IMR-90 (cell line): ENCODE data around the gene RAC3. TPM values are rescaled to one million over a fixed set of nuclear protein-coding genes. Genes with fewer than 3 reads are reported as not detected.

Experiments
- ATAC-seq: fragments of 200-7000 bp; cut with Tn5 transposase; 2 replicates; pipeline ENCODE4 v1.9.1; 2020; ENCODE audit warnings: low read depth, mild to moderate bottlenecking, moderate library complexity
- BruUV-seq: library from RNA; stranded (reverse); fragments of 400-500 nt; replicated peaks from 2 replicates; lab custom pipeline; 2021; lab: Mats Ljungman, UMichigan
- CTCF ChIA-PET: fragments of 300-600 bp; formaldehyde crosslinking; extraction: SDS; loops from one replicate; lab custom pipeline; 2021; ENCODE audit warnings: antibody characterized with exemption; lab: Yijun Ruan, JAX
- POLR2A ChIA-PET: fragments of 300-600 bp; sonication (Branson Sonifier 250); formaldehyde crosslinking; loops from one replicate; lab custom pipeline; 2022; ENCODE audit warnings: antibody characterized with exemption; ENCODE audit not compliant: unreplicated experiment; lab: Charles Lee
- DNase-seq: peaks from one replicate; pipeline ENCODE4 v3.0.0; 2013
- H2AFZ ChIP-seq: replicated peaks from 2 replicates; pipeline ENCODE3; 2013; ENCODE audit warnings: low read length, mild to moderate bottlenecking; ENCODE audit not compliant: poor library complexity
- H2AK5ac ChIP-seq: 2 replicates; pipeline ENCODE4 v1.6.1; 2013; ENCODE audit warnings: low read depth, low read length, inconsistent platforms
- H2AK9ac ChIP-seq: replicated peaks from 2 replicates; pipeline ENCODE3; 2013; ENCODE audit warnings: mild to moderate bottlenecking, low read depth, low read length, moderate library complexity; ENCODE audit not compliant: poor library complexity
- H2BK120ac ChIP-seq: 2 replicates; pipeline ENCODE4 v1.6.1; 2013; ENCODE audit warnings: low read depth, low read length, inconsistent platforms
- H2BK15ac ChIP-seq: 3 replicates; pipeline ENCODE4 v1.6.1; 2013; ENCODE audit warnings: low read depth, low read length, inconsistent platforms
- H2BK20ac ChIP-seq: 2 replicates; pipeline ENCODE4 v1.6.1; 2013; ENCODE audit warnings: low read depth, mild to moderate bottlenecking, inconsistent platforms, low read length, moderate library complexity
- H2BK5ac ChIP-seq: 2 replicates; pipeline ENCODE4 v1.6.1; 2013; ENCODE audit warnings: mild to moderate bottlenecking, low read depth, low read length, inconsistent platforms; ENCODE audit not compliant: poor library complexity, severe bottlenecking
- H3K14ac ChIP-seq: replicated peaks from 2 replicates; pipeline ENCODE4 v1.6.1; 2013; ENCODE audit warnings: low read depth, low read length, inconsistent platforms
- H3K18ac ChIP-seq: 2 replicates; pipeline ENCODE4 v1.6.1; 2013; ENCODE audit warnings: low read depth, low read length, control low read depth
- H3K23ac ChIP-seq: 2 replicates; pipeline ENCODE4 v1.6.1; 2013; ENCODE audit warnings: low read depth, low read length, inconsistent platforms
- H3K27ac ChIP-seq: 2 replicates; pipeline ENCODE4 v1.5.1; 2013; ENCODE audit warnings: mild to moderate bottlenecking, control low read depth, low read length; ENCODE audit not compliant: insufficient read depth
- H3K27me3 ChIP-seq: 2 replicates; pipeline ENCODE4 v1.6.1; 2013; ENCODE audit warnings: low read length; ENCODE audit not compliant: control insufficient read depth, insufficient read depth
- H3K36me3 ChIP-seq: 2 replicates; pipeline ENCODE4 v1.6.1; 2013; ENCODE audit warnings: low read length, mixed read lengths; ENCODE audit not compliant: control insufficient read depth, insufficient read depth
- H3K4ac ChIP-seq: 2 replicates; pipeline ENCODE4 v1.6.1; 2013; ENCODE audit warnings: low read depth, low read length, inconsistent platforms
- H3K4me1 ChIP-seq: 2 replicates; pipeline ENCODE4 v1.6.1; 2013; ENCODE audit warnings: low read length, mixed read lengths; ENCODE audit not compliant: control insufficient read depth, insufficient read depth
- H3K4me2 ChIP-seq: 2 replicates; pipeline ENCODE4 v1.6.1; 2013; ENCODE audit warnings: low read depth, mild to moderate bottlenecking, control low read depth, low read length, moderate library complexity
- H3K4me3 ChIP-seq: 2 replicates; pipeline ENCODE4 v1.5.1; 2013; ENCODE audit warnings: low read depth, mild to moderate bottlenecking, control low read depth, low read length, moderate library complexity; ENCODE audit not compliant: insufficient read depth
- H3K56ac ChIP-seq: 2 replicates; pipeline ENCODE4 v1.6.1; 2013; ENCODE audit warnings: low read length, inconsistent platforms; ENCODE audit not compliant: insufficient read depth; ENCODE audit errors: extremely low read depth
- H3K79me1 ChIP-seq, 2 experiments: 2 replicates each; pipeline ENCODE4 v1.6.1; 2013; ENCODE audit warnings: low read length in 2 of 2, inconsistent platforms in 1 of 2, low read depth in 1 of 2
- H3K9ac ChIP-seq: 2 replicates; pipeline ENCODE4 v1.6.1; 2013; ENCODE audit warnings: low read depth, low read length, control low read depth
- H3K9me1 ChIP-seq: 2 replicates; pipeline ENCODE4 v1.6.1; 2013; ENCODE audit warnings: low read length, inconsistent platforms; ENCODE audit not compliant: insufficient read depth
- H3K9me3 ChIP-seq: 2 replicates; pipeline ENCODE4 v1.6.1; 2013; ENCODE audit warnings: low read length; ENCODE audit not compliant: control insufficient read depth, insufficient read depth
- H4K20me1 ChIP-seq: 2 replicates; pipeline ENCODE4 v1.6.1; 2013; ENCODE audit warnings: low read length, inconsistent platforms; ENCODE audit not compliant: insufficient read depth
- H4K5ac ChIP-seq: 2 replicates; pipeline ENCODE4 v1.6.1; 2013; ENCODE audit warnings: mild to moderate bottlenecking, low read depth, low read length, control low read depth
- H4K8ac ChIP-seq, 2 experiments: 2 replicates each; pipeline ENCODE4 v1.6.1; 2013; ENCODE audit warnings: low read depth in 2 of 2, low read length in 2 of 2, control low read depth in 1 of 2, inconsistent platforms in 1 of 2
- H4K91ac ChIP-seq: 2 replicates; pipeline ENCODE4 v1.6.1; 2013; ENCODE audit warnings: low read depth, low read length, inconsistent platforms; ENCODE audit not compliant: insufficient read depth
- BHLHE40 ChIP-seq: fragments of 150-350 bp; IDR thresholded peaks from 2 replicates; pipeline ENCODE4 v1.6.1; 2016; ENCODE audit warnings: mild to moderate bottlenecking, low read depth, low read length
- CEBPB ChIP-seq: IDR thresholded peaks from 2 replicates; pipeline ENCODE4 v1.6.1; 2012; ENCODE audit warnings: low read depth, low read length, improper control_type of control experiment
- CHD1 ChIP-seq: IDR thresholded peaks from 2 replicates; pipeline ENCODE4 v1.6.1; 2012; ENCODE audit warnings: low read depth, low read length, improper control_type of control experiment
- CTCF ChIP-seq: conservative IDR thresholded peaks from 2 replicates; pipeline ENCODE4 v1.5.1; 2012; ENCODE audit warnings: mild to moderate bottlenecking, low read depth, low read length, improper control_type of control experiment
- ELK1 ChIP-seq: fragments of 150-350 bp; IDR thresholded peaks from 2 replicates; pipeline ENCODE4 v1.6.1; 2016; ENCODE audit warnings: low read depth, mild to moderate bottlenecking, low read length, moderate library complexity, borderline replicate concordance
- FOS ChIP-seq: fragments of 150-350 bp; IDR thresholded peaks from 2 replicates; pipeline ENCODE4 v1.6.1; 2016; ENCODE audit warnings: low read depth, low read length
- MAFK ChIP-seq: IDR thresholded peaks from 2 replicates; pipeline ENCODE4 v1.6.1; 2012; ENCODE audit warnings: low read depth, low read length, improper control_type of control experiment
- MAZ ChIP-seq: IDR thresholded peaks from 2 replicates; pipeline ENCODE4 v1.6.1; 2012; ENCODE audit warnings: low read depth, mild to moderate bottlenecking, low read length, improper control_type of control experiment, moderate library complexity, borderline replicate concordance
- MXI1 ChIP-seq: IDR thresholded peaks from 2 replicates; pipeline ENCODE4 v1.6.1; 2012; ENCODE audit warnings: low read depth, mild to moderate bottlenecking, low read length, moderate library complexity, borderline replicate concordance
- NFE2L2 ChIP-seq: fragments of 150-350 bp; IDR thresholded peaks from 2 replicates; pipeline ENCODE4 v1.6.1; 2016; ENCODE audit warnings: low read depth, mild to moderate bottlenecking, low read length
- POLR2A ChIP-seq: IDR thresholded peaks from 2 replicates; pipeline ENCODE4 v1.6.1; 2012; ENCODE audit warnings: mild to moderate bottlenecking, low read depth, low read length
- RAD21 ChIP-seq: IDR thresholded peaks from 2 replicates; pipeline ENCODE4 v1.6.1; 2012; ENCODE audit warnings: low read length, improper control_type of control experiment
- RCOR1 ChIP-seq: IDR thresholded peaks from 2 replicates; pipeline ENCODE4 v1.6.1; 2012; ENCODE audit warnings: mild to moderate bottlenecking, low read length, improper control_type of control experiment; ENCODE audit not compliant: insufficient replicate concordance
- RFX5 ChIP-seq: IDR thresholded peaks from 2 replicates; pipeline ENCODE4 v1.8.0; 2012; ENCODE audit warnings: low read depth, mild to moderate bottlenecking, low read length, moderate library complexity
- SMC3 ChIP-seq: fragments of 150-350 bp; IDR thresholded peaks from 2 replicates; pipeline ENCODE4 v1.6.1; 2016; ENCODE audit warnings: low read depth, mild to moderate bottlenecking, antibody characterized with exemption, low read length, moderate library complexity
- USF2 ChIP-seq: fragments of 150-350 bp; IDR thresholded peaks from 2 replicates; pipeline ENCODE4 v1.6.1; 2017; ENCODE audit warnings: mild to moderate bottlenecking, antibody characterized with exemption, low read length, low read depth
- WGBS, 2 experiments: methylation state at CpG; one replicate each; pipeline versions ENCODE4 v1.1.5 to v1.1.7; 2013; ENCODE audit warnings: missing lambda C conversion rate in 2 of 2; ENCODE audit not compliant: insufficient read length in 1 of 2; ENCODE audit errors: extremely low coverage in 2 of 2; 5-methylcytosine and 5-hydroxymethylcytosine counted together
- dilution Hi-C: fragments of 300-500 bp; cut with HindIII; formaldehyde crosslinking; loops from one replicate; pipeline ENCODE4 v1.14.3; 2018; ENCODE audit warnings: low sequenced_read_pairs; ENCODE audit not compliant: unreplicated experiment
- in situ Hi-C: fragments of 300-500 bp; cut with MboI; formaldehyde crosslinking; loops from 3 replicates; pipeline ENCODE4 v1.14.3; 2019; ENCODE audit warnings: low sequenced_read_pairs, inconsistent platforms, mixed read lengths
- intact Hi-C: fragments of 100-400 bp; cut with micrococcal nuclease; formaldehyde crosslinking; loops from 2 replicates; pipeline ENCODE4 v1.10.0; 2022
- polyA plus RNA-seq, 3 experiments: library from polyadenylated mRNA; depleted of rRNA; stranded (reverse); fragments of >200 nt; gene quantifications; 2 replicates each; pipeline ENCODE4 v1.2.3, GENCODE V29; 2012; ENCODE audit warnings: low replicate concordance in 1 of 3
- total RNA-seq: library from RNA; depleted of rRNA; stranded (reverse); fragments of >200 nt; gene quantifications from 2 replicates; pipeline ENCODE4 v1.2.3, GENCODE V29; 2012

RAC3 gene
- total and polyA plus RNA-seq, 2 of the 4 experiments (the other 2 are of a cell fraction) = 5.7 to 23.4 TPM

GRCh38 chr17:82025401-82026107, 5.9 kb upstream of the RAC3 start:
- Histone ChIP-seq H3K4me2 (no peak overlapping the region), H3K36me3 (peaks cover 2% of the 10 kb centered on the region), H3K9me3 (no peaks in the 10 kb centered on the region), H2AK9ac (no peak overlapping the region), H3K27me3 (no peaks in the 10 kb centered on the region), H3K79me1 (peaks cover 12 to 32% of the 10 kb centered on the region in 2 experiments), H2BK20ac (no peak overlapping the region), H3K27ac (no peak overlapping the region), H3K4me3 (no peak overlapping the region), H2BK120ac (no peak overlapping the region), H4K20me1 (peaks cover 17% of the 10 kb centered on the region), H3K4ac (no peak overlapping the region), H3K4me1 (peaks cover 13% of the 10 kb centered on the region), H4K8ac (no peak overlapping the region), H2AK5ac (no peak overlapping the region), H3K18ac (no peak overlapping the region), H3K9me1 (no peaks in the 10 kb centered on the region), H2BK5ac (no peak overlapping the region), H3K23ac (no peak overlapping the region), H3K14ac (no peak overlapping the region), H2BK15ac (no peak overlapping the region), H4K91ac (no peak overlapping the region), H2AFZ (no peak overlapping the region), H3K9ac (no peak overlapping the region), H4K5ac (no peak overlapping the region), H3K56ac (no peak overlapping the region)
- WGBS, 2 experiments = 96% methylated on average over 19 of the region's 25 CpGs; no CpG with 5 or more reads in 1 of the 2 experiments
- dilution Hi-C loops (no loop called here), in situ Hi-C loops (no loop called here), intact Hi-C loops (no loop called here)
- DNase-seq (no peak), ATAC-seq (no peak)
- no peak for TF ChIP-seq RAD21
- TF ChIP-seq CHD1 = no peak
- no peak for TF ChIP-seq MAFK
- no peak for TF ChIP-seq FOS
- no peak for TF ChIP-seq MAZ
- no peak for TF ChIP-seq CTCF
- TF ChIP-seq MXI1 = no peak
- no peak for TF ChIP-seq RCOR1
- no peak for TF ChIP-seq RFX5
- no peak for TF ChIP-seq BHLHE40
- no peak for TF ChIP-seq USF2
- TF ChIP-seq POLR2A = no peak
- no peak for TF ChIP-seq NFE2L2
- no peak for TF ChIP-seq ELK1
- no peak for TF ChIP-seq CEBPB
- no peak for TF ChIP-seq SMC3
- CTCF ChIA-PET = no interaction called here
- BruUV-seq = no TSS peak
- POLR2A ChIA-PET = no interaction called here
